SK-N-MC (cell line): Measurements from ENCODE around the gene OR10A2.
"Not testable (repeated sequence)": the region's sequence is repeated elsewhere in the genome, so short reads cannot be mapped to it uniquely, and the experiment has no call there.

Experiments used
- DNase-seq: peaks from one replicate; pipeline ENCODE4 v3.0.0-alpha.2; 2011; ENCODE audit warnings: low read depth, low spot score
- H3K27ac ChIP-seq: fragments of 200-600 bp; sonication (generic); 2 replicates; pipeline ENCODE4 v1.5.1; 2016; ENCODE audit warnings: mixed run types
- H3K36me3 ChIP-seq: fragments of 200-600 bp; sonication (generic); 2 replicates; pipeline ENCODE4 v1.6.1; 2017; ENCODE audit warnings: antibody characterized with exemption, low read length, mixed read lengths; ENCODE audit not compliant: insufficient read depth
- H3K4me3 ChIP-seq: fragments of 200-600 bp; sonication (generic); 2 replicates; pipeline ENCODE4 v1.5.1; 2016
- H3K9ac ChIP-seq: fragments of 200-600 bp; sonication (generic); 2 replicates; pipeline ENCODE4 v1.8.0; 2017; ENCODE audit warnings: mixed run types, mixed read lengths; ENCODE audit not compliant: insufficient read length
- H3K9me3 ChIP-seq: fragments of 200-600 bp; sonication (generic); 2 replicates; pipeline ENCODE4 v1.6.1; 2017; ENCODE audit warnings: low read depth, mild to moderate bottlenecking, antibody characterized with exemption, low read length, moderate library complexity, mixed read lengths
- EZH2 ChIP-seq: fragments of 200-600 bp; sonication (generic); IDR thresholded peaks from one replicate; pipeline ENCODE4 v1.6.1; 2017; ENCODE audit warnings: antibody characterized with exemption
- FOXP2 ChIP-seq: optimal IDR thresholded peaks from 2 replicates; pipeline ENCODE3; 2011; ENCODE audit warnings: mild to moderate bottlenecking, moderate library complexity; ENCODE audit not compliant: insufficient read depth; ENCODE audit errors: extremely low read length, control extremely low read depth
- POLR2AphosphoS5 ChIP-seq: IDR thresholded peaks from 2 replicates; pipeline ENCODE4 v1.6.1; 2012; ENCODE audit warnings: mild to moderate bottlenecking, low read depth, low read length, borderline replicate concordance

OR10A2 gene

GRCh38 chr11:6895010-6895409 is 32.2 kb downstream of the OR10A2 start:
- Histone ChIP-seq H3K27ac (no peak overlapping the region), H3K36me3 (no peaks in the 10 kb centered on the region), H3K9ac (no peak overlapping the region), H3K4me3 (no peak overlapping the region), H3K9me3 (no peaks in the 10 kb centered on the region)
- no peak for DNase-seq
- no peak for TF ChIP-seq FOXP2
- no peak for TF ChIP-seq POLR2AphosphoS5
- no peak for TF ChIP-seq EZH2

- Histone ChIP-seq H3K36me3 (no peaks in the 10 kb centered on the region), H3K27ac (no peak overlapping the region), H3K4me3 (no peak overlapping the region), H3K9me3 (no peaks in the 10 kb centered on the region), H3K9ac (no peak overlapping the region)
- TF ChIP-seq POLR2AphosphoS5, result no peak
- no peak for TF ChIP-seq EZH2
- TF ChIP-seq FOXP2, result no peak
- DNase-seq, result no peak
These were observed 36.1 kb downstream of the OR10A2 start for GRCh38 chr11:6898911-6899310.

- TF ChIP-seq POLR2AphosphoS5, result no peak
- no peak for TF ChIP-seq FOXP2
- TF ChIP-seq EZH2, result no peak
These were observed 37.6 kb downstream of the OR10A2 start for GRCh38 chr11:6900327-6900999.

GRCh38 chr11:6904804-6905203 is 41.9 kb downstream of the OR10A2 start:
- H3K27ac ChIP-seq, H3K4me3 ChIP-seq, H3K36me3 ChIP-seq, H3K9ac ChIP-seq, DNase-seq, H3K9me3 ChIP-seq: not testable (repeated sequence)

More at GRCh38 chr11:6900327-6900999, 37.6 kb downstream of the OR10A2 start:
- DNase-seq, result no peak
- H3K9me3 ChIP-seq, result no peaks in the 10 kb centered on the region
- no peaks in the 10 kb centered on the region for H3K36me3 ChIP-seq
- H3K4me3 ChIP-seq, result no peak overlapping the region
- H3K27ac ChIP-seq, result no peak overlapping the region
- H3K9ac ChIP-seq, result no peak overlapping the region

- no peaks in the 10 kb centered on the region for H3K36me3 ChIP-seq
- no peak for TF ChIP-seq FOXP2
- DNase-seq, result no peak
- no peak overlapping the region for H3K27ac ChIP-seq
- no peak overlapping the region for H3K9ac ChIP-seq
- H3K4me3 ChIP-seq, result no peak overlapping the region
- no peaks in the 10 kb centered on the region for H3K9me3 ChIP-seq
These were observed 48.5 kb downstream of the OR10A2 start for GRCh38 chr11:6911378-6911777.

- TF ChIP-seq POLR2AphosphoS5 (no peak), FOXP2 (no peak), EZH2 (no peak)
These were observed 49.1 kb downstream of the OR10A2 start for GRCh38 chr11:6911948-6912347.

GRCh38 chr11:6919698-6920097 is 56.8 kb downstream of the OR10A2 start:
- no peaks in the 10 kb centered on the region for H3K36me3 ChIP-seq
- no peaks in the 10 kb centered on the region for H3K9me3 ChIP-seq
- TF ChIP-seq FOXP2, result no peak
- no peak for TF ChIP-seq EZH2
- TF ChIP-seq POLR2AphosphoS5, result no peak
- H3K27ac ChIP-seq, result no peak overlapping the region
- no peak for DNase-seq
- no peak overlapping the region for H3K4me3 ChIP-seq
- H3K9ac ChIP-seq, result no peak overlapping the region

More at GRCh38 chr11:6911948-6912347, 49.1 kb downstream of the OR10A2 start:
- Histone ChIP-seq H3K9me3 (no peaks in the 10 kb centered on the region), H3K36me3 (no peaks in the 10 kb centered on the region), H3K4me3 (no peak overlapping the region), H3K27ac (no peak overlapping the region), H3K9ac (no peak overlapping the region)
- no peak for DNase-seq

GRCh38 chr11:6920702-6921101 is 57.8 kb downstream of the OR10A2 start, which contains the start of gene OR2D3:
Gene OR2D3 (plus strand): TSS chr11:6921002. CDS start chr11:6921002, 0 bp downstream.
- no peaks in the 10 kb centered on the region for H3K36me3 ChIP-seq
- H3K27ac ChIP-seq, result no peak within 1 kb of the TSS
- no peak for DNase-seq
- H3K9ac ChIP-seq, result no peak within 1 kb of the TSS
- H3K4me3 ChIP-seq, result no peak within 1 kb of the TSS
- no peaks in the 10 kb centered on the region for H3K9me3 ChIP-seq
- no peak for TF ChIP-seq FOXP2
